ENCODE data around the gene CNTFR. TPM values are rescaled to one million over a fixed set of nuclear protein-coding genes. Genes with fewer than 3 reads are reported as not detected.

CNTFR gene
- total RNA-seq, 2 experiments from 2014 or later = not detected

DNA sequence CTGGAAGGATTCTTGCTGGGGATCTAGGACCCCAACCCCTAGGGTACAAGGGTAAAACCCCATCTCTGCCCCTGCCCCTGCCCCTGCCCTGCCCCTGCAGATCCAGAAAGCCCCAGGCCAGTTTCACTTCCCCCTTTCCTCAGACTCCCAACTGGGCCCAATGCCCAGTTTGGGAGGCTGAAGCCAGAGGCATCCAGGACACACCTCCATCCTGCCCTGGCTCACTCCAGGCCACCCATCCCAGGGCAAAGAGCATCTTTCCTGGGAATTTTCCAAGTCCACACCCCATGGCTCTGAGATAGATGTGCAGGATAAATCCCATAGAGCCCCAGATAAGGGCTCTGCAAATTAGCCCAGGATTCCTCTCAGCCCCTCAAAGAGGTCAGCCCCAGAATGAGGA is 17.4 kb downstream of the CNTFR start:
- ATAC-seq (no peak), DNase-seq (no peak)
- POLR2A ChIA-PET = no interaction called here
- intact Hi-C loops (cut with micrococcal nuclease) = no loop called here
- Mint-ChIP-seq H3K36me3 (ENCODE audit: low read depth) (no peaks in the 10 kb centered on the region), H3K4me1 (ENCODE audit: low read depth) (peaks cover under 1% of the 10 kb centered on the region), H3K4me3 (no peak overlapping the region), H3K27me3 (peaks cover 21% of the 10 kb centered on the region), H3K27ac (no peak overlapping the region), H3K9me3 (no peaks in the 10 kb centered on the region)
- CTCF ChIA-PET = no interaction called here
- TF ChIP-seq, protein P1, sequence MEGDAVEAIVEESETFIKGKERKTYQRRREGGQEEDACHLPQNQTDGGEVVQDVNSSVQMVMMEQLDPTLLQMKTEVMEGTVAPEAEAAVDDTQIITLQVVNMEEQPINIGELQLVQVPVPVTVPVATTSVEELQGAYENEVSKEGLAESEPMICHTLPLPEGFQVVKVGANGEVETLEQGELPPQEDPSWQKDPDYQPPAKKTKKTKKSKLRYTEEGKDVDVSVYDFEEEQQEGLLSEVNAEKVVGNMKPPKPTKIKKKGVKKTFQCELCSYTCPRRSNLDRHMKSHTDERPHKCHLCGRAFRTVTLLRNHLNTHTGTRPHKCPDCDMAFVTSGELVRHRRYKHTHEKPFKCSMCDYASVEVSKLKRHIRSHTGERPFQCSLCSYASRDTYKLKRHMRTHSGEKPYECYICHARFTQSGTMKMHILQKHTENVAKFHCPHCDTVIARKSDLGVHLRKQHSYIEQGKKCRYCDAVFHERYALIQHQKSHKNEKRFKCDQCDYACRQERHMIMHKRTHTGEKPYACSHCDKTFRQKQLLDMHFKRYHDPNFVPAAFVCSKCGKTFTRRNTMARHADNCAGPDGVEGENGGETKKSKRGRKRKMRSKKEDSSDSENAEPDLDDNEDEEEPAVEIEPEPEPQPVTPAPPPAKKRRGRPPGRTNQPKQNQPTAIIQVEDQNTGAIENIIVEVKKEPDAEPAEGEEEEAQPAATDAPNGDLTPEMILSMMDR (IDR thresholded peaks at IDR 0.05) = no peak

GRCh38 chr9:34571481-34571810 is 18.1 kb downstream of the CNTFR start:
- TF ChIP-seq, protein P1 (IDR thresholded peaks at IDR 0.05) = no peak
- no peaks in the 10 kb centered on the region for H3K4me1 Mint-ChIP-seq (ENCODE audit: low read depth)
- no peak overlapping the region for H3K27ac Mint-ChIP-seq
- ChIA-PET POLR2A (no interaction called here), CTCF (interaction anchor here (1.7 kb wide), 2 partner anchors 9 to 20 kb away, joined by 5 to 8 read pairs; no protein-coding TSS in a partner anchor)
- H3K9me3 Mint-ChIP-seq = no peaks in the 10 kb centered on the region
- H3K4me3 Mint-ChIP-seq = no peak overlapping the region
- ATAC-seq (no peak), DNase-seq (no peak)
- no peaks in the 10 kb centered on the region for H3K36me3 Mint-ChIP-seq (ENCODE audit: low read depth)
- intact Hi-C loops (cut with micrococcal nuclease) = no loop called here
- H3K27me3 Mint-ChIP-seq = peaks cover 23% of the 10 kb centered on the region

- no peaks in the 10 kb centered on the region for H3K36me3 Mint-ChIP-seq (ENCODE audit: low read depth)
- DNase-seq (no peak), ATAC-seq (no peak)
- no peak overlapping the region for H3K4me3 Mint-ChIP-seq
- peaks cover 19% of the 10 kb centered on the region for H3K27me3 Mint-ChIP-seq
- intact Hi-C loops (cut with micrococcal nuclease) = no loop called here
- TF ChIP-seq, protein P1 (IDR thresholded peaks at IDR 0.05) = no peak
- H3K9me3 Mint-ChIP-seq = no peaks in the 10 kb centered on the region
- CTCF ChIA-PET = interaction anchor here (1.7 kb wide), 2 partner anchors 9 to 21 kb away, joined by 5 to 8 read pairs; no protein-coding TSS in a partner anchor
- POLR2A ChIA-PET = no interaction called here
- H3K27ac Mint-ChIP-seq = no peak overlapping the region
- H3K4me1 Mint-ChIP-seq (ENCODE audit: low read depth) = no peaks in the 10 kb centered on the region
These were observed 18.6 kb downstream of the CNTFR start for GRCh38 chr9:34570809-34571480.

- ATAC-seq = no peak
- POLR2A ChIA-PET = no interaction called here
- intact Hi-C loops (cut with micrococcal nuclease) = no loop called here
These were observed 19.1 kb downstream of the CNTFR start for GRCh38 chr9:34570376-34570775.

DNA sequence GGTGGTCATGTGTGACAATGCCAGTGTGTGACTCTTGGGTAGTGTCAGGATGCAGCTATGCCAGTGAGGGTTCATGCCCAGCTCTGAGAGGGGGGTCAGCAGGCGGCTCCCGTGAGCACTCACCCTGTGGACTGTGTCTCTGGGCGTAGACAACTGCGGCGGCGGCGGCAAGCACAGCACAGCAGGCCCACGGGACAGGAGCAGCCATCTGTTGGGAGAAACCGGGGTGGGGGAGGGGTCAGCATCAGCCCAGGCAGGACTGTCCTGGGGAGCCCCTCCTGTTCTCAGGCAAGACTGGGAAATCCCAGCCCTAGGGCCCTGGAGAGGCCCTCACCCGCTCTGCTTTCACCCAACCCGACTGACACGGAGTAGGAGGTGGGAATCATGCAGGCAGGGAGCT is 20.8 kb downstream of the CNTFR start:
- CTCF ChIA-PET = interaction anchor here (0.8 kb wide), 1 partner anchor 34 kb away, joined by 3 read pairs; no protein-coding TSS in a partner anchor
- POLR2A ChIA-PET = interaction anchor here (0.5 kb wide), 1 partner anchor 1950 kb away, joined by 3 read pairs; no protein-coding TSS in a partner anchor
- no peak for DNase-seq
- Mint-ChIP-seq H3K4me1 (ENCODE audit: low read depth) (no peaks in the 10 kb centered on the region), H3K27ac (no peak overlapping the region), H3K4me3 (no peak overlapping the region), H3K27me3 (peaks cover 20% of the 10 kb centered on the region), H3K9me3 (no peaks in the 10 kb centered on the region), H3K36me3 (ENCODE audit: low read depth) (no peaks in the 10 kb centered on the region)
- intact Hi-C loops (cut with micrococcal nuclease) = no loop called here
- no peak for ATAC-seq
- TF ChIP-seq, protein P1 (IDR thresholded peaks at IDR 0.05) = no peak

More at GRCh38 chr9:34570376-34570775, 19.1 kb downstream of the CNTFR start:
- Mint-ChIP-seq H3K4me1 (ENCODE audit: low read depth) (no peaks in the 10 kb centered on the region), H3K36me3 (ENCODE audit: low read depth) (no peaks in the 10 kb centered on the region), H3K9me3 (no peaks in the 10 kb centered on the region), H3K4me3 (no peak overlapping the region), H3K27ac (no peak overlapping the region), H3K27me3 (peaks cover 16% of the 10 kb centered on the region)
- TF ChIP-seq, protein P1 (IDR thresholded peaks at IDR 0.05) = no peak
- CTCF ChIA-PET = interaction anchor here (1.1 to 1.7 kb wide), 3 partner anchors 8 to 33 kb away, joined by 4 to 8 read pairs (median 5); no protein-coding TSS in a partner anchor
- DNase-seq = no peak
